B cell (primary cell): ENCODE data around the gene RMND5A. TPM values are rescaled to one million over a fixed set of nuclear protein-coding genes. Genes with fewer than 3 reads are reported as not detected.

Experiments used
- ATAC-seq: fragments of 200-7000 bp; cut with Tn5 transposase; one replicate; pipeline ENCODE4 v1.10.0; 2021; ENCODE audit warnings: low read depth, mild to moderate bottlenecking, moderate number of reproducible peaks, moderate library complexity
- CTCF ChIA-PET: fragments of 350-600 bp; sonication (Branson Sonifier 250); formaldehyde crosslinking; loops from one replicate; lab custom pipeline; 2021; ENCODE audit warnings: antibody characterized with exemption, inconsistent platforms; lab: Charles Lee
- POLR2A ChIA-PET: fragments of 350-600 bp; sonication (Branson Sonifier 250); formaldehyde crosslinking; loops from one replicate; lab custom pipeline; 2021; ENCODE audit warnings: antibody characterized with exemption; lab: Charles Lee
- DNase-seq: peaks from one replicate; pipeline ENCODE4 v3.0.0; 2013
- H2AFZ ChIP-seq: 2 replicates; pipeline ENCODE4 v1.6.1; 2012; ENCODE audit warnings: mild to moderate bottlenecking, low read depth, low read length; ENCODE audit not compliant: insufficient read depth, poor library complexity, severe bottlenecking
- H3K27ac ChIP-seq, 2 donors: 1 replicate in 1 of 2; 2 replicates in 1 of 2; pipeline ENCODE4 v1.5.1; 2012 to 2013; ENCODE audit warnings: low read length in 2 of 2, mild to moderate bottlenecking in 2 of 2, moderate library complexity in 1 of 2
- H3K27me3 ChIP-seq, 4 experiments: fragments of 200-600 bp in 1 of 4; sonication (generic) in 1 of 4; replicated peaks in 1 of 4; 1 replicate in 2 of 4; 2 replicates in 2 of 4; pipeline versions ENCODE4 v1.6.1 to v1.7.0; 2013 to 2016; ENCODE audit warnings: low read length in 3 of 4, mild to moderate bottlenecking in 2 of 4, mixed read lengths in 1 of 4, moderate library complexity in 1 of 4; ENCODE audit not compliant: insufficient read depth in 4 of 4, control insufficient read depth in 3 of 4; ENCODE audit errors: control extremely low read depth in 1 of 4
- H3K36me3 ChIP-seq, 2 experiments: replicated peaks in 1 of 2; 1 replicate in 1 of 2; 2 replicates in 1 of 2; pipeline versions ENCODE4 v1.6.1 to v1.7.1; 2013; ENCODE audit warnings: low read length in 1 of 2; ENCODE audit not compliant: insufficient read depth in 2 of 2, control insufficient read depth in 1 of 2; ENCODE audit errors: control extremely low read depth in 1 of 2, extremely low read depth in 1 of 2
- H3K4me1 ChIP-seq, 2 donors: fragments of 200-600 bp in 1 of 2; sonication (generic) in 1 of 2; 1 replicate in 1 of 2; 2 replicates in 1 of 2; pipeline versions ENCODE4 v1.5.1 to v1.6.1; 2013 to 2017; ENCODE audit warnings: low read length in 2 of 2; ENCODE audit not compliant: control insufficient read depth in 2 of 2, insufficient read depth in 2 of 2
- H3K4me2 ChIP-seq: replicated peaks from 2 replicates; pipeline ENCODE3; 2012; ENCODE audit warnings: mild to moderate bottlenecking, low read depth, low read length; ENCODE audit not compliant: poor library complexity, severe bottlenecking
- H3K4me3 ChIP-seq, 5 experiments: fragments of 200-600 bp in 1 of 5; sonication (generic) in 1 of 5; 1 replicate in 3 of 5; 2 replicates in 2 of 5; pipeline versions ENCODE4 v1.5.1 to v1.7.0; 2011 to 2016; ENCODE audit warnings: low read length in 4 of 5, mild to moderate bottlenecking in 4 of 5, low read depth in 2 of 5, control low read depth in 1 of 5, moderate library complexity in 1 of 5; ENCODE audit not compliant: insufficient read depth in 1 of 5; ENCODE audit errors: control extremely low read depth in 1 of 5, extremely low read depth in 1 of 5
- H3K79me2 ChIP-seq: fragments of 200-600 bp; sonication (generic); one replicate; pipeline ENCODE4 v1.6.0; 2016; ENCODE audit warnings: low read length; ENCODE audit not compliant: control insufficient read depth, insufficient read depth
- H3K9ac ChIP-seq: fragments of 200-600 bp; sonication (generic); 2 replicates; pipeline ENCODE4 v1.6.1; 2017; ENCODE audit warnings: mild to moderate bottlenecking, low read length, moderate library complexity
- H3K9me3 ChIP-seq, 3 donors: one replicate each; pipeline versions ENCODE4 v1.6.1 to v1.7.1; 2013; ENCODE audit warnings: low read length in 2 of 3; ENCODE audit not compliant: control insufficient read depth in 2 of 3, insufficient read depth in 1 of 3; ENCODE audit errors: control extremely low read depth in 1 of 3
- H4K20me1 ChIP-seq: 2 replicates; pipeline ENCODE4 v1.6.0; 2012; ENCODE audit warnings: mild to moderate bottlenecking, low read length; ENCODE audit not compliant: insufficient read depth, control insufficient read depth, poor library complexity, severe bottlenecking
- H3K27ac Mint-ChIP-seq: one replicate; pipeline ENCODE4 v1.8.0; 2021; ENCODE audit warnings: mixed read lengths
- H3K27me3 Mint-ChIP-seq: one replicate; pipeline ENCODE4 v1.8.0; 2021; ENCODE audit warnings: mixed read lengths
- H3K4me1 Mint-ChIP-seq: one replicate; pipeline ENCODE4 v1.8.0; 2021; ENCODE audit warnings: mixed read lengths
- H3K4me3 Mint-ChIP-seq: one replicate; pipeline ENCODE4 v1.8.0; 2021; ENCODE audit warnings: mixed read lengths
- H3K9me3 Mint-ChIP-seq: one replicate; pipeline ENCODE4 v1.8.0; 2022; ENCODE audit warnings: mixed read lengths; ENCODE audit not compliant: insufficient read depth
- EZH2 ChIP-seq: IDR thresholded peaks from 2 replicates; pipeline ENCODE4 v1.6.1; 2012; ENCODE audit warnings: borderline replicate concordance, low read depth, mild to moderate bottlenecking, moderate library complexity, low read length; ENCODE audit not compliant: insufficient read depth, poor library complexity, severe bottlenecking
- WGBS: methylation state at CpG from one replicate; pipeline ENCODE4 v1.1.5; 2013; ENCODE audit warnings: missing lambda C conversion rate; ENCODE audit not compliant: insufficient coverage; 5-methylcytosine and 5-hydroxymethylcytosine counted together
- intact Hi-C: fragments of 100-400 bp; cut with micrococcal nuclease; formaldehyde crosslinking; loops from one replicate; pipeline ENCODE4 v1.10.0; 2022
- polyA plus RNA-seq: library from polyadenylated mRNA; depleted of rRNA; stranded (reverse); fragments of >200 nt; gene quantifications from 2 replicates; pipeline ENCODE4 v1.2.3, GENCODE V29; 2012
- total RNA-seq, 2 donors: library from RNA; stranded (reverse); fragments of 120-200 nt in 1 of 2; gene quantifications; 1 replicate in 1 of 2; 2 replicates in 1 of 2; pipeline versions ENCODE4 v1.2.3 to v1.2.4, GENCODE V29; 2013 to 2022
- TF ChIP-seq, protein P1 (sequence below): fragments of 200-600 bp; IDR thresholded peaks from one replicate; pipeline ENCODE4 v1.8.0; 2022; ENCODE audit warnings: antibody characterized with exemption, mild to moderate bottlenecking

RMND5A gene
- total and polyA plus RNA-seq, 2 donors (not counting 1 experiment from before 2014, with no cell fraction given), result 13.0 to 33.7 TPM

DNA sequence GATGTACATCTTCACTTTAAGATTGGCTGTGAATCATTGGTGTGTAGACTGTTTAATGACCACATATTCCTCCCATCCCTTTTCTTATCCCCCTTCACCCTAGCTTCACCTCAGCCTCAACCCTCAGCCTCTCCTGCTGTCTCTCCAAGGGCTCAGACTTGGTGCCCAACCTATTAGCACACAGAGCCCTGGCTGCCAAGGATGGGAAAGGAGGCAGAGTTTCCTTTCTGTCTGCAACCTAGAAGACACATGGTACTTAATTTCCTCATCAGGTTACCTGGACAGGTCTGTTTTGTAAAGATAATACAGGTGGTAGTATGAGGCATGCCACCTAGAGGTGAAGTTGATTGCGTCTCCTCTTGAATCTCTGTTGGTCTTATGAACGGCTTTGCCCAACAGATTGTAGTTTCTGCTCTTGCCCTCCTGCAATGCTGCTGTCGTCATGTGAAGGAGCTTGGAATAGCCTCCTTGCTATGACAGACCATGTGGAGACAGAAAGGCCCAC is 44.5 kb upstream of the RMND5A start:
- Histone ChIP-seq H3K4me1 (no peaks in the 10 kb centered on the region), H3K27ac (no peak overlapping the region), H3K79me2 (no peaks in the 10 kb centered on the region), H3K9me3 (no peaks in the 10 kb centered on the region), H3K4me2 (no peak overlapping the region), H2AFZ (no peak overlapping the region), H4K20me1 (no peaks in the 10 kb centered on the region), H3K9ac (no peak overlapping the region), H3K4me3 (no peak overlapping the region), H3K36me3 (no peaks in the 10 kb centered on the region), H3K27me3 (no peaks in the 10 kb centered on the region)
- Mint-ChIP-seq H3K27me3 (no peaks in the 10 kb centered on the region), H3K27ac (no peak overlapping the region), H3K4me3 (no peak overlapping the region), H3K9me3 (no peaks in the 10 kb centered on the region), H3K4me1 (no peaks in the 10 kb centered on the region)
- ATAC-seq (no peak), DNase-seq (peak; percentile 12)
- 86% methylated on average over 3 of the region's 3 CpGs for WGBS
- CTCF ChIA-PET, result interaction anchor here (1.4 kb wide), 1 partner anchor 279 kb away, joined by 3 read pairs; no protein-coding TSS in a partner anchor
- intact Hi-C loops, result no loop called here
- POLR2A ChIA-PET, result interaction anchor here (0.6 kb wide), 1 partner anchor 471 kb away, joined by 3 read pairs; no protein-coding TSS in a partner anchor
- TF ChIP-seq EZH2, result no peak
- TF ChIP-seq, protein P1, sequence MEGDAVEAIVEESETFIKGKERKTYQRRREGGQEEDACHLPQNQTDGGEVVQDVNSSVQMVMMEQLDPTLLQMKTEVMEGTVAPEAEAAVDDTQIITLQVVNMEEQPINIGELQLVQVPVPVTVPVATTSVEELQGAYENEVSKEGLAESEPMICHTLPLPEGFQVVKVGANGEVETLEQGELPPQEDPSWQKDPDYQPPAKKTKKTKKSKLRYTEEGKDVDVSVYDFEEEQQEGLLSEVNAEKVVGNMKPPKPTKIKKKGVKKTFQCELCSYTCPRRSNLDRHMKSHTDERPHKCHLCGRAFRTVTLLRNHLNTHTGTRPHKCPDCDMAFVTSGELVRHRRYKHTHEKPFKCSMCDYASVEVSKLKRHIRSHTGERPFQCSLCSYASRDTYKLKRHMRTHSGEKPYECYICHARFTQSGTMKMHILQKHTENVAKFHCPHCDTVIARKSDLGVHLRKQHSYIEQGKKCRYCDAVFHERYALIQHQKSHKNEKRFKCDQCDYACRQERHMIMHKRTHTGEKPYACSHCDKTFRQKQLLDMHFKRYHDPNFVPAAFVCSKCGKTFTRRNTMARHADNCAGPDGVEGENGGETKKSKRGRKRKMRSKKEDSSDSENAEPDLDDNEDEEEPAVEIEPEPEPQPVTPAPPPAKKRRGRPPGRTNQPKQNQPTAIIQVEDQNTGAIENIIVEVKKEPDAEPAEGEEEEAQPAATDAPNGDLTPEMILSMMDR, result no peak

DNA sequence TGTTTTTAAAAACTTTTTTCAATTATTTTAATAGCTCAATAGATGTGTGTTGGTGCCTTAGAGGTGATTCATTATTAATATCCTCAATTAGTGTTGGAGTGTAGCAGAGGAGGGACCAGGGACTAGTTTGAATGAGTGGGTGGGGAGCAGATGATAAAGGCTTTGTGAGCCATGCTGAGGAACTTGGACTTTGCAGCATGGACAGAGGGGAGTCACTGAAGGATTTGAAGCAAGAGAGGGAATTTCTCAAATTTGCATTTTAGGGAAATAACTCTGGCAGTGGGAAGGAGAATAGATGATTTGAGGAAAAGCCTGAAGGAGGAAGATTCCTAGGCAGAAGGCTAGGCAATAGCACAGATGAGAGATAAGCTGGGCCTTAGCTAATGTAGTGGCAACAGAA is 42.3 kb upstream of the RMND5A start:
- H3K4me1 Mint-ChIP-seq, result no peaks in the 10 kb centered on the region
- H3K27ac Mint-ChIP-seq, result no peak overlapping the region
- no peaks in the 10 kb centered on the region for H3K9me3 Mint-ChIP-seq
- no peak overlapping the region for H2AFZ ChIP-seq
- intact Hi-C loops, result no loop called here
- H3K4me2 ChIP-seq, result no peak overlapping the region
- no peak overlapping the region for H3K4me3 ChIP-seq
- no peaks in the 10 kb centered on the region for H3K4me1 ChIP-seq
- no peak for TF ChIP-seq EZH2
- TF ChIP-seq, protein P1, result no peak
- H3K36me3 ChIP-seq, result no peaks in the 10 kb centered on the region
- no peaks in the 10 kb centered on the region for H3K27me3 Mint-ChIP-seq
- no peak overlapping the region for H3K4me3 Mint-ChIP-seq
- ChIA-PET POLR2A (no interaction called here), CTCF (no interaction called here)
- DNase-seq, result no peak
- H3K9ac ChIP-seq, result no peak overlapping the region
- no peaks in the 10 kb centered on the region for H3K79me2 ChIP-seq
- H4K20me1 ChIP-seq, result no peaks in the 10 kb centered on the region
- no peaks in the 10 kb centered on the region for H3K27me3 ChIP-seq
- no peak for ATAC-seq
- no peak overlapping the region for H3K27ac ChIP-seq
- no peaks in the 10 kb centered on the region for H3K9me3 ChIP-seq
